ENCODE measurements around the gene COMMD1.
"Not testable (repeated sequence)": the region's sequence is repeated elsewhere in the genome, so short reads cannot be mapped to it uniquely, and the experiment has no call there.

The COMMD1 gene

GRCh38 chr2:62150597-62151305, 245.3 kb downstream of the COMMD1 start:
- Histone ChIP-seq H3K27ac (no peak overlapping the region), H3K27me3 (replicated peaks) (no peaks in the 10 kb centered on the region), H3K36me3 (replicated peaks) (no peaks in the 10 kb centered on the region), H3K4me3 (ENCODE audit: low read depth, low read length) (no peak overlapping the region)
- TF ChIP-seq, protein P1, sequence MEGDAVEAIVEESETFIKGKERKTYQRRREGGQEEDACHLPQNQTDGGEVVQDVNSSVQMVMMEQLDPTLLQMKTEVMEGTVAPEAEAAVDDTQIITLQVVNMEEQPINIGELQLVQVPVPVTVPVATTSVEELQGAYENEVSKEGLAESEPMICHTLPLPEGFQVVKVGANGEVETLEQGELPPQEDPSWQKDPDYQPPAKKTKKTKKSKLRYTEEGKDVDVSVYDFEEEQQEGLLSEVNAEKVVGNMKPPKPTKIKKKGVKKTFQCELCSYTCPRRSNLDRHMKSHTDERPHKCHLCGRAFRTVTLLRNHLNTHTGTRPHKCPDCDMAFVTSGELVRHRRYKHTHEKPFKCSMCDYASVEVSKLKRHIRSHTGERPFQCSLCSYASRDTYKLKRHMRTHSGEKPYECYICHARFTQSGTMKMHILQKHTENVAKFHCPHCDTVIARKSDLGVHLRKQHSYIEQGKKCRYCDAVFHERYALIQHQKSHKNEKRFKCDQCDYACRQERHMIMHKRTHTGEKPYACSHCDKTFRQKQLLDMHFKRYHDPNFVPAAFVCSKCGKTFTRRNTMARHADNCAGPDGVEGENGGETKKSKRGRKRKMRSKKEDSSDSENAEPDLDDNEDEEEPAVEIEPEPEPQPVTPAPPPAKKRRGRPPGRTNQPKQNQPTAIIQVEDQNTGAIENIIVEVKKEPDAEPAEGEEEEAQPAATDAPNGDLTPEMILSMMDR (IDR thresholded peaks at IDR 0.05; ENCODE audit: low read depth, low read length, missing control alignments), result no peak
- in situ Hi-C loops (cut with HindIII; ENCODE audit: low pct_ligation_motif_present, low sequenced_read_pairs), result no loop called here
- DNase-seq, result no peak

- in situ Hi-C loops (cut with HindIII; ENCODE audit: low pct_ligation_motif_present, low sequenced_read_pairs), result no loop called here
- H3K27me3 ChIP-seq (replicated peaks), result no peaks in the 10 kb centered on the region
Observed at GRCh38 chr2:62151306-62151638, 245.8 kb downstream of the COMMD1 start.

DNA sequence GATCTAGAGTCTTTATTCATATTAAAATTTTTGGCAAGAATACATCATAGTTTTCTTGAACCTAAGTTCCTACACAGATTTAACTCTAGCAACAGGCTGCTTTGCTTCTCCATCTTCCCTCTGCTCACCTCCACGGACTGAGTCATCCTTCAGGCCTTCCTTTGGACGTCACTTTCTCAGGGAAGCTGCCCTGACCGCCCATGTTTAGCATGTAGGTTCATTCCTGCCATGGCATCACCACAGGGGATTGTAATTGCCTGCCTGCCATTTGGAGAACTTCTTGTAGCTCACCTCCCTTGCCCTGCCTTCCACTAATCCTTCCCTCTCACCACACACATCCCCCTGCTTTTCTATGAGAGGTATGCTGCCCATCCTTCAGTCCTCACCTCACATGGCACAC, 246.5 kb downstream of the COMMD1 start:
- Histone ChIP-seq H3K36me3 (replicated peaks) (no peaks in the 10 kb centered on the region), H3K27ac (no peak overlapping the region), H3K4me3 (ENCODE audit: low read depth, low read length) (no peak overlapping the region), H3K27me3 (replicated peaks) (no peaks in the 10 kb centered on the region)
- TF ChIP-seq, protein P1 (IDR thresholded peaks at IDR 0.05; ENCODE audit: low read depth, low read length, missing control alignments), result no peak
- peak; percentile 21 for DNase-seq
- in situ Hi-C loops (cut with HindIII; ENCODE audit: low pct_ligation_motif_present, low sequenced_read_pairs), result no loop called here

More at GRCh38 chr2:62151306-62151638, 245.8 kb downstream of the COMMD1 start:
- no peak for DNase-seq
- Histone ChIP-seq H3K4me3 (ENCODE audit: low read depth, low read length) (no peak overlapping the region), H3K36me3 (replicated peaks) (no peaks in the 10 kb centered on the region), H3K27ac (no peak overlapping the region)
- TF ChIP-seq, protein P1 (IDR thresholded peaks at IDR 0.05; ENCODE audit: low read depth, low read length, missing control alignments), result no peak

- no peak for DNase-seq
- Histone ChIP-seq H3K36me3 (replicated peaks) (no peaks in the 10 kb centered on the region), H3K27me3 (replicated peaks) (no peaks in the 10 kb centered on the region), H3K4me3 (ENCODE audit: low read depth, low read length) (no peak overlapping the region), H3K27ac (no peak overlapping the region)
- in situ Hi-C loops (cut with HindIII; ENCODE audit: low pct_ligation_motif_present, low sequenced_read_pairs), result no loop called here
- TF ChIP-seq, protein P1 (IDR thresholded peaks at IDR 0.05; ENCODE audit: low read depth, low read length, missing control alignments), result no peak
Observed at GRCh38 chr2:62156861-62157496, 251.5 kb downstream of the COMMD1 start.

DNA sequence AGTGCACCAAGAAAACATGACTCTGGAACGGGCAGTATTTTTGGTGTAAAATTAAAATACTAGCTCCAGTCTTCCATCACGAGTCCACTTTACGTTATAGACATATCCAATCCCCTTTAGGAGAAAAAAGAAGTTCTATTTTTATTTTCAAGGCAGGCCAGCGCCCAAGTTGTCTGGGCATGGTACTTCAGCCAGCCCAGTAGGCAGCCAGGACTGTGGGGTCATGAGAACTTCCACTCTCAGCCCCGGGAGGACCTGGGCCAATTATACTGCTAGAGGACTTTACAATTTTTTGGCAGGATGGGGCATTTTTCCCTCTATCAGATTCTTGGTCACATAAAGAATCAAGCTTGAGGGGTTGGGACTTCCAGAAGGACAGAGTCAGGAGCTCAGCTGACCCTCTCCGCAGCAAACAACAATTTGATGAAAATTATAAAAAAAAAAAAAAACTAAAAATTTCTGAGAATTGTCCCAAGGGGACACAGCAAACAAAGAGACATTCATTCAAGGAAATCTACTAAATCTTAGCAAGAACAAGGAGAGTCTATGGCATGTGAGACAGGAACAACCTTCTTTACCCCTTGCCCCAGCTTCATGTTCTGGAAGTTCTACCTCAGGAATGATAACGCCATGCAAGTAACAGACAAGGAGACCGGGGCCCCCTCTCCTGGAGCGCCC, 253.1 kb downstream of the COMMD1 start:
- TF ChIP-seq, protein P1 (IDR thresholded peaks at IDR 0.05; ENCODE audit: low read depth, low read length, missing control alignments), result no peak
- H3K27ac ChIP-seq, result no peak overlapping the region
- H3K36me3 ChIP-seq (replicated peaks), result no peaks in the 10 kb centered on the region
- no peaks in the 10 kb centered on the region for H3K27me3 ChIP-seq (replicated peaks)
- H3K4me3 ChIP-seq (ENCODE audit: low read depth, low read length), result no peak overlapping the region
- DNase-seq, result no peak
- in situ Hi-C loops (cut with HindIII; ENCODE audit: low pct_ligation_motif_present, low sequenced_read_pairs), result no loop called here

DNA sequence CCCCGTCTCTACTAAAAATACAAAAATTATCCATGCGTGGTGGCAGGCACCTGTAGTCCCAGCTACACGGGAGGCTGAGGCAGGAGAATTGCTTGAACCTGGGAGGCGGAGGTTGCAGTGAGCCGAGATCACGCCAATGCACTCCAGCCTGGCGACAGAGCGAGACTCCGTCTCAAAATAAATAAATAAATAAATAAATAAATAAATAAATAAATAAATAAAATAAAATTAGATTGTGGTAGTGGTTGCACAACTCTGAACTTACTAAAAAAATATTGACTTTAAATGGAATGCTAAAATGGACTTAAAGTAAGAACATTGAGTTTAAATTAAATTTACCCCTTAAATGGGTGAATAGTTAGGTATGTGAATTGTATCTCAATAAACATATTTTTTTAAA, 255.2 kb downstream of the COMMD1 start:
- H3K36me3 ChIP-seq (replicated peaks); H3K27me3 ChIP-seq (replicated peaks); in situ Hi-C loops (cut with HindIII; ENCODE audit: low pct_ligation_motif_present, low sequenced_read_pairs); H3K4me3 ChIP-seq (ENCODE audit: low read depth, low read length); H3K27ac ChIP-seq; DNase-seq: not testable (repeated sequence)

Measured in brain microvascular endothelial cell (primary cell).